WTC11 (cell line): Measurements from ENCODE around the gene AFAP1L1. TPM values are rescaled to one million over a fixed set of nuclear protein-coding genes. Genes with fewer than 3 reads are reported as not detected.
A peak's percentile ranks its signal among the peaks of the same experiment; 100 is the strongest.

Source experiments
- ATAC-seq: fragments of 200-7000 bp; cut with Tn5 transposase; 2 replicates; pipeline ENCODE4 v1.10.0; 2021; ENCODE audit warnings: mild to moderate bottlenecking, moderate library complexity
- CTCF ChIA-PET: fragments of 300-600 bp; sonication (Branson Sonifier 250); formaldehyde crosslinking; loops from one replicate; lab custom pipeline; 2021; ENCODE audit warnings: antibody characterized with exemption; lab: Charles Lee
- POLR2A ChIA-PET: fragments of 350-600 bp; sonication (Branson Sonifier 250); formaldehyde crosslinking; loops from one replicate; lab custom pipeline; 2021; ENCODE audit warnings: antibody characterized with exemption; lab: Charles Lee
- DNase-seq: peaks from one replicate; pipeline ENCODE4 v3.0.0; 2021; ENCODE audit warnings: low spot score
- H3K27ac Mint-ChIP-seq: 2 replicates; pipeline ENCODE4 v1.8.0; 2021; ENCODE audit warnings: mixed read lengths
- H3K27me3 Mint-ChIP-seq: 2 replicates; pipeline ENCODE4 v1.8.0; 2021; ENCODE audit warnings: low read depth, mild to moderate bottlenecking, moderate library complexity, mixed read lengths
- H3K36me3 Mint-ChIP-seq: 2 replicates; pipeline ENCODE4 v1.8.0; 2021; ENCODE audit warnings: mixed read lengths
- H3K4me1 Mint-ChIP-seq: 2 replicates; pipeline ENCODE4 v1.8.0; 2022; ENCODE audit warnings: mixed read lengths
- H3K4me3 Mint-ChIP-seq: 2 replicates; pipeline ENCODE4 v1.8.0; 2021; ENCODE audit warnings: mild to moderate bottlenecking, moderate library complexity, mixed read lengths
- H3K9me3 Mint-ChIP-seq: 2 replicates; pipeline ENCODE4 v1.8.0; 2021; ENCODE audit warnings: mixed read lengths
- ATF6 ChIP-seq: sonication (generic); formaldehyde crosslinking; IDR thresholded peaks from 2 replicates; pipeline ENCODE4 v1.8.1; 2023; ENCODE audit warnings: mild to moderate bottlenecking, missing genetic modification reagents
- CREB1 ChIP-seq: sonication (generic); formaldehyde crosslinking; IDR thresholded peaks from 2 replicates; pipeline ENCODE4 v1.8.0; 2023; ENCODE audit warnings: mild to moderate bottlenecking, missing genetic modification reagents
- E2F5 ChIP-seq: sonication (generic); formaldehyde crosslinking; IDR thresholded peaks from 2 replicates; pipeline ENCODE4 v1.8.1; 2022; ENCODE audit warnings: mild to moderate bottlenecking, moderate library complexity, missing genetic modification reagents
- EMX1 ChIP-seq: fragments of 250-450 bp; sonication (Bioruptor Pico); IDR thresholded peaks from 2 replicates; pipeline ENCODE4 v1.8.0; 2021; ENCODE audit warnings: mild to moderate bottlenecking
- FOXJ3 ChIP-seq: sonication (generic); formaldehyde crosslinking; IDR thresholded peaks from 2 replicates; pipeline ENCODE4 v1.9.0; 2021; ENCODE audit warnings: missing genetic modification reagents, mild to moderate bottlenecking, borderline replicate concordance
- GTF2I ChIP-seq: fragments of 250-450 bp; sonication (Bioruptor Pico); conservative IDR thresholded peaks from 2 replicates; pipeline ENCODE4 v1.4.0; 2021; ENCODE audit warnings: mild to moderate bottlenecking
- HMGA2 ChIP-seq: fragments of 250-450 bp; sonication (Bioruptor Pico); IDR thresholded peaks from 2 replicates; pipeline ENCODE4 v1.4.0; 2021; ENCODE audit warnings: mild to moderate bottlenecking, moderate library complexity
- JUN ChIP-seq: sonication (generic); formaldehyde crosslinking; IDR thresholded peaks from 2 replicates; pipeline ENCODE4 v1.8.0; 2023; ENCODE audit warnings: mild to moderate bottlenecking, missing genetic modification reagents
- OVOL2 ChIP-seq: fragments of 250-450 bp; sonication (Bioruptor Pico); IDR thresholded peaks from 2 replicates; pipeline ENCODE4 v1.9.0; 2021; ENCODE audit warnings: mild to moderate bottlenecking, borderline replicate concordance
- PRDM15 ChIP-seq: sonication (generic); formaldehyde crosslinking; IDR thresholded peaks from 2 replicates; pipeline ENCODE4 v1.8.0; 2022; ENCODE audit warnings: missing genetic modification reagents
- TEAD4 ChIP-seq: sonication (generic); formaldehyde crosslinking; IDR thresholded peaks from 2 replicates; pipeline ENCODE4 v1.8.0; 2022; ENCODE audit warnings: mild to moderate bottlenecking, missing genetic modification reagents
- USF2 ChIP-seq: sonication (generic); formaldehyde crosslinking; IDR thresholded peaks from 2 replicates; pipeline ENCODE4 v1.8.1; 2023; ENCODE audit warnings: mild to moderate bottlenecking, missing genetic modification reagents, moderate library complexity
- ZMAT4 ChIP-seq: fragments of 250-450 bp; sonication (Bioruptor Pico); IDR thresholded peaks from 2 replicates; pipeline ENCODE4 v1.9.0; 2021; ENCODE audit warnings: mild to moderate bottlenecking
- ZNF121 ChIP-seq: sonication (generic); formaldehyde crosslinking; IDR thresholded peaks from 2 replicates; pipeline ENCODE4 v1.8.0; 2023; ENCODE audit warnings: missing genetic modification reagents
- ZNF219 ChIP-seq: sonication (generic); formaldehyde crosslinking; IDR thresholded peaks from 2 replicates; pipeline ENCODE4 v1.8.0; 2023; ENCODE audit warnings: missing genetic modification reagents, mild to moderate bottlenecking, borderline replicate concordance
- ZNF232 ChIP-seq: sonication (generic); formaldehyde crosslinking; IDR thresholded peaks from 2 replicates; pipeline ENCODE4 v1.8.0; 2022; ENCODE audit warnings: mild to moderate bottlenecking, missing genetic modification reagents
- ZNF425 ChIP-seq: fragments of 250-450 bp; sonication (Bioruptor Pico); conservative IDR thresholded peaks from 2 replicates; pipeline ENCODE4 v1.9.0; 2021; ENCODE audit warnings: mild to moderate bottlenecking
- total RNA-seq: library from RNA; stranded (reverse); gene quantifications from 3 replicates; pipeline ENCODE4 v1.2.3, GENCODE V29; 2021
- TF ChIP-seq, protein P1 (sequence below): sonication (generic); formaldehyde crosslinking; IDR thresholded peaks from 2 replicates; pipeline ENCODE4 v1.8.1; 2023; ENCODE audit warnings: mild to moderate bottlenecking, missing genetic modification reagents, moderate library complexity
- TF ChIP-seq, protein P2 (sequence below): sonication (generic); formaldehyde crosslinking; IDR thresholded peaks from 2 replicates; pipeline ENCODE4 v1.8.0; 2022; ENCODE audit warnings: mild to moderate bottlenecking, missing genetic modification reagents
- TF ChIP-seq, protein P3 (sequence below): sonication (generic); formaldehyde crosslinking; IDR thresholded peaks from 2 replicates; pipeline ENCODE4 v1.8.1; 2022; ENCODE audit warnings: mild to moderate bottlenecking, missing genetic modification reagents, moderate library complexity, borderline replicate concordance
- TF ChIP-seq, protein P4 (sequence below): sonication (generic); formaldehyde crosslinking; IDR thresholded peaks from 2 replicates; pipeline ENCODE4 v1.8.1; 2022; ENCODE audit warnings: low read depth, missing genetic modification reagents, borderline replicate concordance

AFAP1L1 gene
- total RNA-seq, 1 experiment from 2014 or later: 8.4 TPM

- DNase-seq: peak; percentile 99
- ChIA-PET POLR2A (interaction anchor here (0.9 to 1.5 kb wide), 3 partner anchors 10 to 241 kb away, joined by 3 to 16 read pairs (median 5); partner anchors contain the start of gene GRPEL2), CTCF (interaction anchor here (0.8 to 4.0 kb wide), 20 partner anchors 10 to 261 kb away, joined by 3 to 57 read pairs (median 6); partner anchors contain the start of genes CSNK1A1, GRPEL2 and IL17B)
- Mint-ChIP-seq H3K27ac (no peak within 1 kb of the TSS), H3K27me3 (peaks cover 3% of the 10 kb centered on the region; the same call in 1 of the 2 replicates), H3K4me1 (peaks cover 16% of the 10 kb centered on the region), H3K4me3 (peak within 1 kb of the TSS; percentile 87), H3K36me3 (peaks cover 17% of the 10 kb centered on the region), H3K9me3 (no peaks in the 10 kb centered on the region)
- ATAC-seq: peak; percentile 100
- no peak for TF ChIP-seq ATF6
- TF ChIP-seq ZNF121: no peak
- TF ChIP-seq PRDM15 (CRISPR knock-in tag): no peak
- TF ChIP-seq ZMAT4 (CRISPR knock-in tag): no peak
- TF ChIP-seq TEAD4 (CRISPR knock-in tag): no peak
- no peak for TF ChIP-seq HMGA2 (CRISPR knock-in tag)
- TF ChIP-seq USF2 (CRISPR knock-in tag): peak; percentile 66
- no peak for TF ChIP-seq JUN (CRISPR knock-in tag)
- no peak for TF ChIP-seq CREB1 (CRISPR knock-in tag)
- TF ChIP-seq ZNF219 (CRISPR knock-in tag): no peak
- TF ChIP-seq ZNF425 (CRISPR knock-in tag): no peak
- TF ChIP-seq, protein P1, sequence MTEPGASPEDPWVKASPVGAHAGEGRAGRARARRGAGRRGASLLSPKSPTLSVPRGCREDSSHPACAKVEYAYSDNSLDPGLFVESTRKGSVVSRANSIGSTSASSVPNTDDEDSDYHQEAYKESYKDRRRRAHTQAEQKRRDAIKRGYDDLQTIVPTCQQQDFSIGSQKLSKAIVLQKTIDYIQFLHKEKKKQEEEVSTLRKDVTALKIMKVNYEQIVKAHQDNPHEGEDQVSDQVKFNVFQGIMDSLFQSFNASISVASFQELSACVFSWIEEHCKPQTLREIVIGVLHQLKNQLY: no peak
- no peak for TF ChIP-seq OVOL2 (CRISPR knock-in tag)
- no peak for TF ChIP-seq GTF2I (CRISPR knock-in tag)
- no peak for TF ChIP-seq EMX1
- TF ChIP-seq FOXJ3 (CRISPR knock-in tag): no peak
- peak; percentile 63 for TF ChIP-seq ZNF232 (CRISPR knock-in tag)
- TF ChIP-seq, protein P2, sequence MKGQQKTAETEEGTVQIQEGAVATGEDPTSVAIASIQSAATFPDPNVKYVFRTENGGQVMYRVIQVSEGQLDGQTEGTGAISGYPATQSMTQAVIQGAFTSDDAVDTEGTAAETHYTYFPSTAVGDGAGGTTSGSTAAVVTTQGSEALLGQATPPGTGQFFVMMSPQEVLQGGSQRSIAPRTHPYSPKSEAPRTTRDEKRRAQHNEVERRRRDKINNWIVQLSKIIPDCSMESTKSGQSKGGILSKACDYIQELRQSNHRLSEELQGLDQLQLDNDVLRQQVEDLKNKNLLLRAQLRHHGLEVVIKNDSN: peak; percentile 35; the same call in 1 of the 2 replicates
- TF ChIP-seq, protein P3, sequence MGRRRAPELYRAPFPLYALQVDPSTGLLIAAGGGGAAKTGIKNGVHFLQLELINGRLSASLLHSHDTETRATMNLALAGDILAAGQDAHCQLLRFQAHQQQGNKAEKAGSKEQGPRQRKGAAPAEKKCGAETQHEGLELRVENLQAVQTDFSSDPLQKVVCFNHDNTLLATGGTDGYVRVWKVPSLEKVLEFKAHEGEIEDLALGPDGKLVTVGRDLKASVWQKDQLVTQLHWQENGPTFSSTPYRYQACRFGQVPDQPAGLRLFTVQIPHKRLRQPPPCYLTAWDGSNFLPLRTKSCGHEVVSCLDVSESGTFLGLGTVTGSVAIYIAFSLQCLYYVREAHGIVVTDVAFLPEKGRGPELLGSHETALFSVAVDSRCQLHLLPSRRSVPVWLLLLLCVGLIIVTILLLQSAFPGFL (CRISPR knock-in tag): no peak
- peak; percentile 84; the same call in 1 of the 2 replicates for TF ChIP-seq E2F5
- TF ChIP-seq, protein P4, sequence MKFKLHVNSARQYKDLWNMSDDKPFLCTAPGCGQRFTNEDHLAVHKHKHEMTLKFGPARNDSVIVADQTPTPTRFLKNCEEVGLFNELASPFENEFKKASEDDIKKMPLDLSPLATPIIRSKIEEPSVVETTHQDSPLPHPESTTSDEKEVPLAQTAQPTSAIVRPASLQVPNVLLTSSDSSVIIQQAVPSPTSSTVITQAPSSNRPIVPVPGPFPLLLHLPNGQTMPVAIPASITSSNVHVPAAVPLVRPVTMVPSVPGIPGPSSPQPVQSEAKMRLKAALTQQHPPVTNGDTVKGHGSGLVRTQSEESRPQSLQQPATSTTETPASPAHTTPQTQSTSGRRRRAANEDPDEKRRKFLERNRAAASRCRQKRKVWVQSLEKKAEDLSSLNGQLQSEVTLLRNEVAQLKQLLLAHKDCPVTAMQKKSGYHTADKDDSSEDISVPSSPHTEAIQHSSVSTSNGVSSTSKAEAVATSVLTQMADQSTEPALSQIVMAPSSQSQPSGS (CRISPR knock-in tag): no peak
Observed at GRCh38 chr5:149357370-149358293, 86.0 kb downstream of the AFAP1L1 start, which contains the start of gene PCYOX1L. TSS of gene PCYOX1L (plus strand) at chr5:149358046. CDS start at chr5:149358069, 23 bp downstream.
